HEK293 (cell line): ENCODE measurements around the gene LAMB1.
"Not testable (repeated sequence)": the region's sequence is repeated elsewhere in the genome, so short reads cannot be mapped to it uniquely, and the experiment has no call there.

Experiments
- CTCF ChIA-PET: fragments of 350-600 bp; formaldehyde crosslinking; extraction: SDS; loops from one replicate; lab custom pipeline; 2021; ENCODE audit warnings: antibody characterized with exemption; lab: Yijun Ruan, JAX
- POLR2A ChIA-PET: fragments of 300-600 bp; formaldehyde crosslinking; extraction: SDS; loops from one replicate; lab custom pipeline; 2020; ENCODE audit warnings: antibody characterized with exemption, inconsistent platforms; lab: Yijun Ruan, JAX
- H3K27ac ChIP-seq: fragments of 200-500 bp; sonication (Bioruptor generic); 2 replicates; pipeline ENCODE4 v1.5.1; 2014; ENCODE audit warnings: low read depth, low read length, control low read depth, inconsistent platforms; ENCODE audit errors: extremely low read depth
- H3K36me3 ChIP-seq, 2 experiments: fragments of 200-500 bp in 1 of 2; sonication (Bioruptor generic) in 1 of 2; 1 replicate in 1 of 2; 2 replicates in 1 of 2; pipeline ENCODE4 v1.5.1; 2014 to 2017; ENCODE audit warnings: inconsistent platforms in 2 of 2, low read length in 2 of 2; ENCODE audit not compliant: control insufficient read depth in 2 of 2, insufficient read depth in 1 of 2
- H3K4me1 ChIP-seq: fragments of 200-500 bp; sonication (Bioruptor generic); 2 replicates; pipeline ENCODE4 v1.5.1; 2014; ENCODE audit warnings: mild to moderate bottlenecking, low read length, inconsistent platforms; ENCODE audit not compliant: control insufficient read depth, insufficient read depth
- H3K4me3 ChIP-seq: 2 replicates; pipeline ENCODE4 v1.5.1; 2011; ENCODE audit warnings: low read depth, mild to moderate bottlenecking, control low read depth, low read length, moderate library complexity
- H3K9me3 ChIP-seq: fragments of 200-500 bp; sonication (Bioruptor generic); 2 replicates; pipeline ENCODE4 v1.5.1; 2014; ENCODE audit warnings: low read depth, low read length, inconsistent platforms; ENCODE audit not compliant: control insufficient read depth, insufficient read depth
- GLI4 ChIP-seq: fragments of 450-650 bp; formaldehyde crosslinking; IDR thresholded peaks from 2 replicates; pipeline ENCODE4 v1.5.1; 2016; ENCODE audit warnings: missing biosample characterization, missing genetic modification characterization
- SALL2 ChIP-seq: fragments of 450-650 bp; formaldehyde crosslinking; IDR thresholded peaks from 2 replicates; pipeline ENCODE4 v1.5.0; 2017; ENCODE audit warnings: missing biosample characterization, mild to moderate bottlenecking, missing genetic modification characterization, borderline replicate concordance
- YY1 ChIP-seq: fragments of 450-650 bp; formaldehyde crosslinking; IDR thresholded peaks from 2 replicates; pipeline ENCODE4 v1.5.1; 2018; ENCODE audit warnings: missing biosample characterization, missing genetic modification characterization
- ZIC2 ChIP-seq: fragments of 450-650 bp; formaldehyde crosslinking; IDR thresholded peaks from 2 replicates; pipeline ENCODE4 v1.5.1; 2016; ENCODE audit warnings: missing biosample characterization, missing genetic modification characterization
- ZNF121 ChIP-seq: fragments of 450-650 bp; formaldehyde crosslinking; IDR thresholded peaks from 2 replicates; pipeline ENCODE4 v1.5.1; 2016; ENCODE audit warnings: missing biosample characterization, missing genetic modification characterization
- ZNF146 ChIP-seq: fragments of 450-650 bp; formaldehyde crosslinking; IDR thresholded peaks from 2 replicates; pipeline ENCODE4 v1.5.1; 2016; ENCODE audit warnings: missing biosample characterization, missing genetic modification characterization
- ZNF391 ChIP-seq: fragments of 450-650 bp; formaldehyde crosslinking; IDR thresholded peaks from 2 replicates; pipeline ENCODE4 v1.5.1; 2016; ENCODE audit warnings: low read depth, missing biosample characterization, missing genetic modification characterization, borderline replicate concordance
- ZNF548 ChIP-seq: fragments of 450-650 bp; formaldehyde crosslinking; IDR thresholded peaks from 2 replicates; pipeline ENCODE4 v1.5.1; 2016; ENCODE audit warnings: missing biosample characterization, missing genetic modification characterization
- ZNF626 ChIP-seq: fragments of 450-650 bp; sonication (Bioruptor Pico); formaldehyde crosslinking; IDR thresholded peaks from 2 replicates; pipeline ENCODE4 v1.5.1; 2018; ENCODE audit warnings: missing biosample characterization, missing genetic modification characterization, inconsistent platforms
- TF ChIP-seq, protein P1 (sequence below): fragments of 450-650 bp; formaldehyde crosslinking; IDR thresholded peaks from 2 replicates; pipeline ENCODE4 v1.5.1; 2016; ENCODE audit warnings: missing biosample characterization, missing genetic modification characterization
- TF ChIP-seq, protein P2 (sequence below): fragments of 450-650 bp; formaldehyde crosslinking; IDR thresholded peaks from 2 replicates; pipeline ENCODE4 v1.5.1; 2016; ENCODE audit warnings: missing biosample characterization, missing genetic modification characterization
- TF ChIP-seq, protein P3 (sequence below): fragments of 450-650 bp; formaldehyde crosslinking; IDR thresholded peaks from 2 replicates; pipeline ENCODE4 v1.5.1; 2017; ENCODE audit warnings: missing biosample characterization, missing genetic modification characterization
- TF ChIP-seq, protein P4 (sequence below): fragments of 450-650 bp; formaldehyde crosslinking; IDR thresholded peaks from 2 replicates; pipeline ENCODE4 v1.5.1; 2016; ENCODE audit warnings: missing biosample characterization, missing genetic modification characterization
- TF ChIP-seq, protein P5 (sequence below): fragments of 450-650 bp; formaldehyde crosslinking; optimal IDR thresholded peaks from 2 replicates; pipeline ENCODE3; 2016; ENCODE audit warnings: missing biosample characterization, mild to moderate bottlenecking, missing genetic modification characterization

The LAMB1 gene

DNA sequence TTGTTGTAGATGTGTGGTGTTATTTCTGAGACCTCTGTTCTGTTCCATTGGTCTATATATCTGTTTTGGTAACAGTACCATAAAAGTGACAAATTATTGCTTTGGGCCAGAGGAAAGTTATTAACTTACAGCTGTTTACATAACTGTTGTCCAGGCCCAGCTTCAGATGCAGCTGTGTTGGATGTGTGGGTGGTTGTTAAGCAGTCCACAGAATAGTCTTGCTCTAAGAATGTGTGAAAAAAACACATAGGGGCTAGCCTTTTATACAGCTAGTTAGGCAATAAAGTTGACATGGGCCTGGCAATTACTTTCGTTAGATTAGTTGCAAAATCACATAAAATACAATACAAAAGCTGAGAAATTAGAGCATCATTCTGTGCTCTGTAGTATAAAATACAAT is 80.1 kb downstream of the LAMB1 start:
- ChIA-PET CTCF (interaction anchor here (1.5 kb wide), 1 partner anchor 32 kb away, joined by 5 read pairs; the partner anchor contains the start of gene DLD), POLR2A (no interaction called here)
- no peaks in the 10 kb centered on the region for H3K9me3 ChIP-seq
- no peak overlapping the region for H3K27ac ChIP-seq
- H3K36me3 ChIP-seq: peaks cover 44 to 68% of the 10 kb centered on the region in 2 experiments
- peaks cover 7% of the 10 kb centered on the region; the same call in 1 of the 2 replicates for H3K4me1 ChIP-seq
- H3K4me3 ChIP-seq: no peak overlapping the region
- TF ChIP-seq, protein P1, sequence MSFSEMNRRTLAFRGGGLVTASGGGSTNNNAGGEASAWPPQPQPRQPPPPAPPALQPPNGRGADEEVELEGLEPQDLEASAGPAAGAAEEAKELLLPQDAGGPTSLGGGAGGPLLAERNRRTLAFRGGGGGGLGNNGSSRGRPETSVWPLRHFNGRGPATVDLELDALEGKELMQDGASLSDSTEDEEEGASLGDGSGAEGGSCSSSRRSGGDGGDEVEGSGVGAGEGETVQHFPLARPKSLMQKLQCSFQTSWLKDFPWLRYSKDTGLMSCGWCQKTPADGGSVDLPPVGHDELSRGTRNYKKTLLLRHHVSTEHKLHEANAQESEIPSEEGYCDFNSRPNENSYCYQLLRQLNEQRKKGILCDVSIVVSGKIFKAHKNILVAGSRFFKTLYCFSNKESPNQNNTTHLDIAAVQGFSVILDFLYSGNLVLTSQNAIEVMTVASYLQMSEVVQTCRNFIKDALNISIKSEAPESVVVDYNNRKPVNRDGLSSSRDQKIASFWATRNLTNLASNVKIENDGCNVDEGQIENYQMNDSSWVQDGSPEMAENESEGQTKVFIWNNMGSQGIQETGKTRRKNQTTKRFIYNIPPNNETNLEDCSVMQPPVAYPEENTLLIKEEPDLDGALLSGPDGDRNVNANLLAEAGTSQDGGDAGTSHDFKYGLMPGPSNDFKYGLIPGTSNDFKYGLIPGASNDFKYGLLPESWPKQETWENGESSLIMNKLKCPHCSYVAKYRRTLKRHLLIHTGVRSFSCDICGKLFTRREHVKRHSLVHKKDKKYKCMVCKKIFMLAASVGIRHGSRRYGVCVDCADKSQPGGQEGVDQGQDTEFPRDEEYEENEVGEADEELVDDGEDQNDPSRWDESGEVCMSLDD (tag by site-specific recombination): no peak
- TF ChIP-seq ZNF626 (tag by site-specific recombination): no peak
- TF ChIP-seq, protein P2, sequence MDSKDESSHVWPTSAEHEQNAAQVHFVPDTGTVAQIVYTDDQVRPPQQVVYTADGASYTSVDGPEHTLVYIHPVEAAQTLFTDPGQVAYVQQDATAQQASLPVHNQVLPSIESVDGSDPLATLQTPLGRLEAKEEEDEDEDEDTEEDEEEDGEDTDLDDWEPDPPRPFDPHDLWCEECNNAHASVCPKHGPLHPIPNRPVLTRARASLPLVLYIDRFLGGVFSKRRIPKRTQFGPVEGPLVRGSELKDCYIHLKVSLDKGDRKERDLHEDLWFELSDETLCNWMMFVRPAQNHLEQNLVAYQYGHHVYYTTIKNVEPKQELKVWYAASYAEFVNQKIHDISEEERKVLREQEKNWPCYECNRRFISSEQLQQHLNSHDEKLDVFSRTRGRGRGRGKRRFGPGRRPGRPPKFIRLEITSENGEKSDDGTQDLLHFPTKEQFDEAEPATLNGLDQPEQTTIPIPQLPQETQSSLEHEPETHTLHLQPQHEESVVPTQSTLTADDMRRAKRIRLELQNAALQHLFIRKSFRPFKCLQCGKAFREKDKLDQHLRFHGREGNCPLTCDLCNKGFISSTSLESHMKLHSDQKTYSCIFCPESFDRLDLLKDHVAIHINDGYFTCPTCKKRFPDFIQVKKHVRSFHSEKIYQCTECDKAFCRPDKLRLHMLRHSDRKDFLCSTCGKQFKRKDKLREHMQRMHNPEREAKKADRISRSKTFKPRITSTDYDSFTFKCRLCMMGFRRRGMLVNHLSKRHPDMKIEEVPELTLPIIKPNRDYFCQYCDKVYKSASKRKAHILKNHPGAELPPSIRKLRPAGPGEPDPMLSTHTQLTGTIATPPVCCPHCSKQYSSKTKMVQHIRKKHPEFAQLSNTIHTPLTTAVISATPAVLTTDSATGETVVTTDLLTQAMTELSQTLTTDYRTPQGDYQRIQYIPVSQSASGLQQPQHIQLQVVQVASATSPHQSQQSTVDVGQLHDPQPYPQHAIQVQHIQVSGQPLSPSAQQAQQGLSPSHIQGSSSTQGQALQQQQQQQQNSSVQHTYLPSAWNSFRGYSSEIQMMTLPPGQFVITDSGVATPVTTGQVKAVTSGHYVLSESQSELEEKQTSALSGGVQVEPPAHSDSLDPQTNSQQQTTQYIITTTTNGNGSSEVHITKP (tag by site-specific recombination): no peak
- no peak for TF ChIP-seq ZNF121 (tag by site-specific recombination)
- TF ChIP-seq SALL2 (tag by site-specific recombination): no peak
- no peak for TF ChIP-seq ZNF548 (tag by site-specific recombination)
- TF ChIP-seq, protein P3, sequence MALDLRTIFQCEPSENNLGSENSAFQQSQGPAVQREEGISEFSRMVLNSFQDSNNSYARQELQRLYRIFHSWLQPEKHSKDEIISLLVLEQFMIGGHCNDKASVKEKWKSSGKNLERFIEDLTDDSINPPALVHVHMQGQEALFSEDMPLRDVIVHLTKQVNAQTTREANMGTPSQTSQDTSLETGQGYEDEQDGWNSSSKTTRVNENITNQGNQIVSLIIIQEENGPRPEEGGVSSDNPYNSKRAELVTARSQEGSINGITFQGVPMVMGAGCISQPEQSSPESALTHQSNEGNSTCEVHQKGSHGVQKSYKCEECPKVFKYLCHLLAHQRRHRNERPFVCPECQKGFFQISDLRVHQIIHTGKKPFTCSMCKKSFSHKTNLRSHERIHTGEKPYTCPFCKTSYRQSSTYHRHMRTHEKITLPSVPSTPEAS (tag by site-specific recombination): no peak
- no peak for TF ChIP-seq YY1 (tag by site-specific recombination)
- TF ChIP-seq, protein P4, sequence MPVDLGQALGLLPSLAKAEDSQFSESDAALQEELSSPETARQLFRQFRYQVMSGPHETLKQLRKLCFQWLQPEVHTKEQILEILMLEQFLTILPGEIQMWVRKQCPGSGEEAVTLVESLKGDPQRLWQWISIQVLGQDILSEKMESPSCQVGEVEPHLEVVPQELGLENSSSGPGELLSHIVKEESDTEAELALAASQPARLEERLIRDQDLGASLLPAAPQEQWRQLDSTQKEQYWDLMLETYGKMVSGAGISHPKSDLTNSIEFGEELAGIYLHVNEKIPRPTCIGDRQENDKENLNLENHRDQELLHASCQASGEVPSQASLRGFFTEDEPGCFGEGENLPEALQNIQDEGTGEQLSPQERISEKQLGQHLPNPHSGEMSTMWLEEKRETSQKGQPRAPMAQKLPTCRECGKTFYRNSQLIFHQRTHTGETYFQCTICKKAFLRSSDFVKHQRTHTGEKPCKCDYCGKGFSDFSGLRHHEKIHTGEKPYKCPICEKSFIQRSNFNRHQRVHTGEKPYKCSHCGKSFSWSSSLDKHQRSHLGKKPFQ (tag by site-specific recombination): no peak
- TF ChIP-seq, protein P5, sequence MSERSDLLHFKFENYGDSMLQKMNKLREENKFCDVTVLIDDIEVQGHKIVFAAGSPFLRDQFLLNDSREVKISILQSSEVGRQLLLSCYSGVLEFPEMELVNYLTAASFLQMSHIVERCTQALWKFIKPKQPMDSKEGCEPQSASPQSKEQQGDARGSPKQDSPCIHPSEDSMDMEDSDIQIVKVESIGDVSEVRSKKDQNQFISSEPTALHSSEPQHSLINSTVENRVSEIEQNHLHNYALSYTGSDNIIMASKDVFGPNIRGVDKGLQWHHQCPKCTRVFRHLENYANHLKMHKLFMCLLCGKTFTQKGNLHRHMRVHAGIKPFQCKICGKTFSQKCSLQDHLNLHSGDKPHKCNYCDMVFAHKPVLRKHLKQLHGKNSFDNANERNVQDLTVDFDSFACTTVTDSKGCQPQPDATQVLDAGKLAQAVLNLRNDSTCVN (tag by site-specific recombination): no peak
- TF ChIP-seq ZNF391 (tag by site-specific recombination): no peak
- no peak for TF ChIP-seq ZIC2 (tag by site-specific recombination)
- TF ChIP-seq GLI4 (tag by site-specific recombination): no peak

DNA sequence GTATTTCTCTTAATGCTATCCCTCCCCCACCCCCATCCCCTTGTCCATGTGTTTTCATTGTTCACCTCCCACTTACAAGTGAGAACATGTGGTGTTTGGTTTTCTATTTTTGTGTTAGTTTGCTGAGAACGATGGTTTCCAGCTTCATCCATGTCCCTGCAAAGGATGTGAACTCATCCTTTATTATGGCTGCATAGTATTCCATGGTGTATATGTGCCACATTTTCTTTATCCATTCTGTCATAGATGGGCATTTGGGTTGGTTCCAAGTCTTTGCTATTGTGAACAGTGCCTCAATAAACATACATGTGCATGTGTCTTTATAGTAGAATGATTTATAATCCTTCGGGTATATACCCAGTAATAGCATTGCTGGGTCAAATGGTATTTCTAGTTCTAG is 81.1 kb downstream of the LAMB1 start:
- POLR2A ChIA-PET, H3K27ac ChIP-seq, H3K4me3 ChIP-seq, H3K4me1 ChIP-seq, H3K9me3 ChIP-seq: not testable (repeated sequence)
- peak; percentile 66 for TF ChIP-seq ZNF146 (tag by site-specific recombination)
- CTCF ChIA-PET: interaction anchor here (1.5 kb wide), 1 partner anchor 31 kb away, joined by 5 read pairs; the partner anchor contains the start of gene DLD
- peaks cover 46 to 70% of the 10 kb centered on the region in 2 experiments for H3K36me3 ChIP-seq
